Mesenchymal stem cell (in vitro differentiated cells and primary cell): Measurements from ENCODE around the gene SLX1A.
"Not testable (repeated sequence)": the region's sequence is repeated elsewhere in the genome, so short reads cannot be mapped to it uniquely, and the experiment has no call there.

Source experiments
- DNase-seq: peaks from one replicate; pipeline ENCODE4 v3.0.0-alpha.2; 2013
- H2AFZ ChIP-seq: one replicate; pipeline ENCODE4 v1.6.1; 2013; ENCODE audit warnings: low read depth, mild to moderate bottlenecking, control low read depth, inconsistent platforms, low read length, moderate library complexity
- H2AK5ac ChIP-seq: 2 replicates; pipeline ENCODE4 v1.6.1; 2013; ENCODE audit warnings: low read length, moderate library complexity, mild to moderate bottlenecking, inconsistent platforms; ENCODE audit not compliant: severe bottlenecking
- H2BK120ac ChIP-seq: one replicate; pipeline ENCODE4 v1.6.1; 2013; ENCODE audit warnings: low read depth, mild to moderate bottlenecking, inconsistent platforms, low read length, moderate library complexity
- H2BK12ac ChIP-seq, 2 experiments: one replicate each; pipeline ENCODE4 v1.6.1; 2013; ENCODE audit warnings: inconsistent platforms in 2 of 2, low read length in 2 of 2, mild to moderate bottlenecking in 2 of 2, moderate library complexity in 2 of 2, control low read depth in 1 of 2
- H2BK15ac ChIP-seq: one replicate; pipeline ENCODE4 v1.6.1; 2013; ENCODE audit warnings: mild to moderate bottlenecking, low read depth, inconsistent platforms; ENCODE audit not compliant: poor library complexity, severe bottlenecking
- H2BK5ac ChIP-seq: 2 replicates; pipeline ENCODE4 v1.6.1; 2013; ENCODE audit warnings: low read depth, mild to moderate bottlenecking, low read length, control low read depth, inconsistent platforms; ENCODE audit not compliant: poor library complexity, severe bottlenecking
- H3K14ac ChIP-seq, 2 experiments: one replicate each; pipeline ENCODE4 v1.6.1; 2013; ENCODE audit warnings: inconsistent platforms in 2 of 2, low read length in 2 of 2, control low read depth in 1 of 2, mild to moderate bottlenecking in 1 of 2, moderate library complexity in 1 of 2
- H3K18ac ChIP-seq, 2 experiments: one replicate each; pipeline ENCODE4 v1.6.1; 2013; ENCODE audit warnings: inconsistent platforms in 2 of 2, low read length in 2 of 2, control low read depth in 1 of 2, low read depth in 1 of 2, mild to moderate bottlenecking in 1 of 2
- H3K23ac ChIP-seq, 2 experiments: one replicate each; pipeline ENCODE4 v1.6.1; 2013; ENCODE audit warnings: inconsistent platforms in 2 of 2, low read length in 2 of 2, mild to moderate bottlenecking in 2 of 2, moderate library complexity in 2 of 2, control low read depth in 1 of 2
- H3K27ac ChIP-seq: 2 replicates; pipeline ENCODE4 v1.5.1; 2013; ENCODE audit warnings: mild to moderate bottlenecking, moderate library complexity, low read length, control low read depth, inconsistent platforms; ENCODE audit not compliant: poor library complexity, severe bottlenecking
- H3K27me3 ChIP-seq, 2 experiments: 2 replicates each; pipeline versions ENCODE4 v1.6.1 to v1.7.0; 2013; ENCODE audit warnings: low read length in 2 of 2, mild to moderate bottlenecking in 2 of 2, moderate library complexity in 2 of 2, control low read depth in 1 of 2, inconsistent platforms in 1 of 2; ENCODE audit not compliant: control insufficient read depth in 1 of 2, insufficient read depth in 1 of 2
- H3K36me3 ChIP-seq, 2 experiments: 2 replicates each; pipeline versions ENCODE4 v1.6.1 to v1.7.0; 2013; ENCODE audit warnings: low read length in 2 of 2, control low read depth in 1 of 2, inconsistent platforms in 1 of 2, low read depth in 1 of 2, mild to moderate bottlenecking in 1 of 2; ENCODE audit not compliant: insufficient read depth in 2 of 2, control insufficient read depth in 1 of 2
- H3K4ac ChIP-seq, 2 experiments: one replicate each; pipeline ENCODE4 v1.6.1; 2013; ENCODE audit warnings: inconsistent platforms in 2 of 2, low read length in 2 of 2, mild to moderate bottlenecking in 2 of 2, moderate library complexity in 2 of 2, control low read depth in 1 of 2, low read depth in 1 of 2
- H3K4me1 ChIP-seq: 2 replicates; pipeline ENCODE4 v1.6.1; 2013; ENCODE audit warnings: low read depth, low read length, control low read depth; ENCODE audit not compliant: control insufficient read depth, insufficient read depth
- H3K4me2 ChIP-seq: 2 replicates; pipeline ENCODE4 v1.6.1; 2013; ENCODE audit warnings: low read length, mild to moderate bottlenecking, inconsistent platforms; ENCODE audit not compliant: poor library complexity, severe bottlenecking
- H3K4me3 ChIP-seq, 2 experiments: 2 replicates each; pipeline versions ENCODE4 v1.5.1 to v1.7.0; 2013; ENCODE audit warnings: low read length in 2 of 2, mild to moderate bottlenecking in 2 of 2, control low read depth in 1 of 2, low read depth in 1 of 2; ENCODE audit not compliant: insufficient read depth in 1 of 2
- H3K79me1 ChIP-seq: replicated peaks from 2 replicates; pipeline ENCODE4 v1.6.1; 2013; ENCODE audit warnings: mild to moderate bottlenecking, control low read depth, low read length, inconsistent platforms; ENCODE audit not compliant: poor library complexity, severe bottlenecking
- H3K9ac ChIP-seq: 2 replicates; pipeline ENCODE4 v1.7.0; 2013; ENCODE audit warnings: mild to moderate bottlenecking, low read length, moderate library complexity
- H3K9me3 ChIP-seq: 2 replicates; pipeline ENCODE4 v1.7.0; 2013; ENCODE audit warnings: mild to moderate bottlenecking, low read length; ENCODE audit not compliant: control insufficient read depth
- H4K8ac ChIP-seq: one replicate; pipeline ENCODE4 v1.6.1; 2013; ENCODE audit warnings: inconsistent platforms, mild to moderate bottlenecking, low read length, moderate library complexity
- H4K91ac ChIP-seq: one replicate; pipeline ENCODE4 v1.6.1; 2013; ENCODE audit warnings: mild to moderate bottlenecking, low read length, inconsistent platforms
- WGBS: methylation state at CpG from one replicate; pipeline ENCODE4 v1.1.7; 2013; ENCODE audit warnings: mixed read lengths; 5-methylcytosine and 5-hydroxymethylcytosine counted together

The SLX1A gene

GRCh38 chr16:30187971-30188561 lies 5.6 kb upstream of the SLX1A start:
- H3K9ac ChIP-seq = no peak overlapping the region
- WGBS = 91% methylated on average over 18 of the region's 23 CpGs
- H3K4ac ChIP-seq = no peak overlapping the region
- H3K4me2 ChIP-seq = no peak overlapping the region
- H4K8ac ChIP-seq = peak overlapping the region; percentile 28
- no peak overlapping the region for H2BK5ac ChIP-seq
- no peak overlapping the region for H2BK12ac ChIP-seq
- no peaks in the 10 kb centered on the region for H3K9me3 ChIP-seq
- no peak for DNase-seq
- no peak overlapping the region for H3K27ac ChIP-seq
- H3K27me3 ChIP-seq = peaks cover 0 to 9% of the 10 kb centered on the region in 2 experiments
- H3K23ac ChIP-seq = no peak overlapping the region
- H2AFZ ChIP-seq = no peak overlapping the region
- H3K79me1 ChIP-seq = peaks cover 11% of the 10 kb centered on the region
- H3K14ac ChIP-seq = no peak overlapping the region
- no peak overlapping the region for H4K91ac ChIP-seq
- no peak overlapping the region for H3K18ac ChIP-seq
- no peak overlapping the region for H2BK120ac ChIP-seq
- H2BK15ac ChIP-seq = no peak overlapping the region
- no peak overlapping the region for H2AK5ac ChIP-seq
- peaks cover 24% of the 10 kb centered on the region for H3K4me1 ChIP-seq
- H3K36me3 ChIP-seq = peaks cover 0 to 22% of the 10 kb centered on the region in 2 experiments
- H3K4me3 ChIP-seq = no peak overlapping the region

GRCh38 chr16:30191158-30191557 lies 2.5 kb upstream of the SLX1A start:
- H4K91ac ChIP-seq, H3K18ac ChIP-seq, H3K9me3 ChIP-seq, H2BK12ac ChIP-seq, H3K14ac ChIP-seq, H3K9ac ChIP-seq, H3K79me1 ChIP-seq, H2AK5ac ChIP-seq, H2BK5ac ChIP-seq, H2BK120ac ChIP-seq, H2AFZ ChIP-seq, H3K27ac ChIP-seq, H3K23ac ChIP-seq, H4K8ac ChIP-seq, H3K4me3 ChIP-seq, H3K27me3 ChIP-seq, DNase-seq, H3K4ac ChIP-seq, H3K4me2 ChIP-seq, H2BK15ac ChIP-seq: not testable (repeated sequence)
- H3K4me1 ChIP-seq = peaks cover 12% of the 10 kb centered on the region
- H3K36me3 ChIP-seq = peaks cover 0 to 19% of the 10 kb centered on the region in 2 experiments
- no CpG with 5 or more reads among the region's 12 CpGs for WGBS

- H4K8ac ChIP-seq, H3K4ac ChIP-seq, H3K27ac ChIP-seq, H3K4me1 ChIP-seq, H3K14ac ChIP-seq, DNase-seq, H2AK5ac ChIP-seq, H3K9me3 ChIP-seq, H3K79me1 ChIP-seq, H2BK15ac ChIP-seq, H2BK5ac ChIP-seq, H3K4me3 ChIP-seq, H3K27me3 ChIP-seq, H2AFZ ChIP-seq, H4K91ac ChIP-seq, H3K9ac ChIP-seq, H3K36me3 ChIP-seq, H3K18ac ChIP-seq, H3K23ac ChIP-seq, H2BK120ac ChIP-seq, H2BK12ac ChIP-seq, H3K4me2 ChIP-seq: not testable (repeated sequence)
- no CpG with 5 or more reads among the region's 21 CpGs for WGBS
Measured at GRCh38 chr16:30193098-30193497, 577 bp upstream of the SLX1A start.

- H3K14ac ChIP-seq = peak overlapping the region in 1 of 2 experiments; percentile 26
- H3K4me1 ChIP-seq, H3K4ac ChIP-seq, H3K79me1 ChIP-seq, H3K9me3 ChIP-seq, H4K8ac ChIP-seq, H3K36me3 ChIP-seq, H2BK15ac ChIP-seq, H2AK5ac ChIP-seq, H2BK120ac ChIP-seq, H2BK12ac ChIP-seq, H3K23ac ChIP-seq, H2BK5ac ChIP-seq, H3K9ac ChIP-seq, DNase-seq, H4K91ac ChIP-seq, H3K18ac ChIP-seq, H2AFZ ChIP-seq, H3K27ac ChIP-seq, H3K27me3 ChIP-seq: not testable (repeated sequence)
- WGBS = no CpG with 5 or more reads among the region's 60 CpGs
- peak overlapping the region; percentile 56 for H3K4me2 ChIP-seq
- H3K4me3 ChIP-seq = peak overlapping the region; percentile 56 to 72
Measured at GRCh38 chr16:30194172-30194925, 674 bp downstream of the SLX1A start.
